ENCODE results near the gene PPAT.

Gene PPAT

DNA sequence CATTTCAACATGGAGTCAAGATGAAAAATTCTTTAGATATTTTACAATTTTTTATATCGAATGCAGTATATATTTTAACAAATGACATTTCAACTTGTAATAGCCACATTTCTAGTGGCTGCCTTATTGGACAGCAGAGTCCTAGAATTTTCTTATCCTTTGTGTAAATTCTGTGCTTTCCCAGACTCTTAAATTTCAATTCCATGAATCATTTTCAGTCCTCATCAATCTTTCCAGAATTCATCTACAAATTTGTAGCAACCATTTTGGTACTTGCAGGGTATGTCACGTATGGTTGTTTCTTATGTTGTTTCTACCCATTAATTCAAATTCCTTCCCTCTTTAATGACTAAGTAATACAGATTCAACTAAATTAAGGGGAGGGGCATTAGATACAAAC is 3.4 kb upstream of the PPAT start:
- TF ChIP-seq, protein P1, sequence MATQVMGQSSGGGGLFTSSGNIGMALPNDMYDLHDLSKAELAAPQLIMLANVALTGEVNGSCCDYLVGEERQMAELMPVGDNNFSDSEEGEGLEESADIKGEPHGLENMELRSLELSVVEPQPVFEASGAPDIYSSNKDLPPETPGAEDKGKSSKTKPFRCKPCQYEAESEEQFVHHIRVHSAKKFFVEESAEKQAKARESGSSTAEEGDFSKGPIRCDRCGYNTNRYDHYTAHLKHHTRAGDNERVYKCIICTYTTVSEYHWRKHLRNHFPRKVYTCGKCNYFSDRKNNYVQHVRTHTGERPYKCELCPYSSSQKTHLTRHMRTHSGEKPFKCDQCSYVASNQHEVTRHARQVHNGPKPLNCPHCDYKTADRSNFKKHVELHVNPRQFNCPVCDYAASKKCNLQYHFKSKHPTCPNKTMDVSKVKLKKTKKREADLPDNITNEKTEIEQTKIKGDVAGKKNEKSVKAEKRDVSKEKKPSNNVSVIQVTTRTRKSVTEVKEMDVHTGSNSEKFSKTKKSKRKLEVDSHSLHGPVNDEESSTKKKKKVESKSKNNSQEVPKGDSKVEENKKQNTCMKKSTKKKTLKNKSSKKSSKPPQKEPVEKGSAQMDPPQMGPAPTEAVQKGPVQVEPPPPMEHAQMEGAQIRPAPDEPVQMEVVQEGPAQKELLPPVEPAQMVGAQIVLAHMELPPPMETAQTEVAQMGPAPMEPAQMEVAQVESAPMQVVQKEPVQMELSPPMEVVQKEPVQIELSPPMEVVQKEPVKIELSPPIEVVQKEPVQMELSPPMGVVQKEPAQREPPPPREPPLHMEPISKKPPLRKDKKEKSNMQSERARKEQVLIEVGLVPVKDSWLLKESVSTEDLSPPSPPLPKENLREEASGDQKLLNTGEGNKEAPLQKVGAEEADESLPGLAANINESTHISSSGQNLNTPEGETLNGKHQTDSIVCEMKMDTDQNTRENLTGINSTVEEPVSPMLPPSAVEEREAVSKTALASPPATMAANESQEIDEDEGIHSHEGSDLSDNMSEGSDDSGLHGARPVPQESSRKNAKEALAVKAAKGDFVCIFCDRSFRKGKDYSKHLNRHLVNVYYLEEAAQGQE (IDR thresholded peaks at IDR 0.05; ENCODE audit: insufficient read depth in 1 of 2, low read depth in 2 of 2, low read length in 2 of 2), result no peak
- TF ChIP-seq POLR2AphosphoS5 (IDR thresholded peaks at IDR 0.05; ENCODE audit: low read depth, low read length) (no peak), SIN3A (IDR thresholded peaks at IDR 0.05; ENCODE audit: borderline replicate concordance, insufficient read depth, low read length) (no peak), TAF1 (IDR thresholded peaks at IDR 0.05; ENCODE audit: borderline replicate concordance, insufficient read depth, low read length) (no peak), FOXP2 (optimal IDR thresholded peaks at IDR 0.05; ENCODE audit: borderline replicate concordance, extremely low read depth, extremely low read length, insufficient read depth) (no peak)

DNA sequence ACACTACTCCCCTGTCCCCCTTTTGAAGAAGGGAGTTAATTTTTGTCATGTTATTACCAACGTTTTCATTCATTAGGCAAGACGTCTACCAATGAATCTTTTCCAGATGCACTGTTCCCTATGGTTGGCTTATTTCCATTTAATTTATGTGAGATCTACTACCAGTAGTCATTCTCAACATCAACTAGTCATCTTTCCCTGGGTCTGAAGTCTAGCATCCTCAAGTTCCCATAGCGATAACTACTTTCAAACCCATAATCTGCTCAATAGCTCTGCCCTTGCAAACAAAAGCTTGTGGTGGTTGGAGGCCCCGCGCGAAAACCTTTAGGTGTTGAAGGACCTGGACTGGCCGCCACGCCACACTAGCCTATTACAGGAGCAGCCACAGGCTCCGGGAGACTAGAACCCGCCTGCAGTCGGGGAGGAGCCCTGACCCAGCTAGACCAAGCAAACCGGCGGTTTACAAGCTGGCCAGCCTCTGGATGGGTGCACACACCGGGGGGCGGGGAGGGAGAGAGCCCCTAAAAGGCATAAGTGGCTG is 746 bp downstream of the PPAT start:
- TF ChIP-seq, protein P1 (IDR thresholded peaks at IDR 0.05; ENCODE audit: insufficient read depth in 1 of 2, low read depth in 2 of 2, low read length in 2 of 2), result no peak
- TF ChIP-seq SIN3A (IDR thresholded peaks at IDR 0.05; ENCODE audit: borderline replicate concordance, insufficient read depth, low read length), result 0 out of 2 replicates have a peak, but pooled peaks have one; percentile 10

DNA sequence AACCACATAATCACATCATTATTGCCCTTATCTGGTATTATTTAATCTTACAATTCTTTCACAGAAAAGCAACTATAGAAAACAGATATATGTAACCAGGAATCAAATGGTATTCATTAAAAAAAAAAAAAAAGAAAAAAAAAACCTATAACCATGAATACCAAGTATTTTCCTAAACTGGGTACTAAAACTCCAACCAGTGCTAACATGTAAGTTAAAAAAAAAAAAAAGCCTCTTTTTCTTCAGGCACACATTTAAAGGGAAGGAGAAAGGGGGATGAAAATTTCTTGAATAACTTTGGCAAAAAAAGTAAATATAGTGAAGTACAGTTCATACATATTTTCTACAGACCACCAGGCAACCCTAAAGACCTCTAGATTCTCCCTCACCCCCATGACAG is 2.1 kb downstream of the PPAT start:
- TF ChIP-seq TAF1 (IDR thresholded peaks at IDR 0.05; ENCODE audit: borderline replicate concordance, insufficient read depth, low read length), result no peak
- TF ChIP-seq, protein P1 (IDR thresholded peaks at IDR 0.05; ENCODE audit: insufficient read depth in 1 of 2, low read depth in 2 of 2, low read length in 2 of 2), result no peak
- no peak for TF ChIP-seq POLR2AphosphoS5 (IDR thresholded peaks at IDR 0.05; ENCODE audit: low read depth, low read length)
- no peak for TF ChIP-seq FOXP2 (optimal IDR thresholded peaks at IDR 0.05; ENCODE audit: borderline replicate concordance, extremely low read depth, extremely low read length, insufficient read depth)
- no peak for TF ChIP-seq SIN3A (IDR thresholded peaks at IDR 0.05; ENCODE audit: borderline replicate concordance, insufficient read depth, low read length)

DNA sequence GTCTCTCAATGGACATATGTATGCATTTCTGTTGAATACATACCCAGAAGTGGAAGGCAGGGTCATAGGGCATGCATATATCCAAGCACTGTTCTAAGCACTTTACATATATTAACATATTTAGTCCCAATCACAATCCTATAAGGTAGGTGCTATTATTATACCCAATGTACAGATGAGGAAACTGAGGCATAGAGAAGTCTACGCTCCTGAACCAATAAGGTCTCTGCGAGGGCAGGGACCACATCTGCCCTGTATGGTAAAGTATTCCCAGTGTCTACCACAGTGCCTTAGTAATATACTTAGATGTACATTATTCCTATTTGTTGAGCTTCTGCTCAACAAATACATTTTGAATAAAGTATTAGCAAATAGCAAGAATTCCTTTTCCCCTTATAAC is 5.2 kb downstream of the PPAT start:
- TF ChIP-seq FOXP2 (optimal IDR thresholded peaks at IDR 0.05; ENCODE audit: borderline replicate concordance, extremely low read depth, extremely low read length, insufficient read depth) (no peak), TAF1 (IDR thresholded peaks at IDR 0.05; ENCODE audit: borderline replicate concordance, insufficient read depth, low read length) (no peak), POLR2AphosphoS5 (IDR thresholded peaks at IDR 0.05; ENCODE audit: low read depth, low read length) (no peak), SIN3A (IDR thresholded peaks at IDR 0.05; ENCODE audit: borderline replicate concordance, insufficient read depth, low read length) (no peak)
- TF ChIP-seq, protein P1 (IDR thresholded peaks at IDR 0.05; ENCODE audit: insufficient read depth in 1 of 2, low read depth in 2 of 2, low read length in 2 of 2), result no peak

DNA sequence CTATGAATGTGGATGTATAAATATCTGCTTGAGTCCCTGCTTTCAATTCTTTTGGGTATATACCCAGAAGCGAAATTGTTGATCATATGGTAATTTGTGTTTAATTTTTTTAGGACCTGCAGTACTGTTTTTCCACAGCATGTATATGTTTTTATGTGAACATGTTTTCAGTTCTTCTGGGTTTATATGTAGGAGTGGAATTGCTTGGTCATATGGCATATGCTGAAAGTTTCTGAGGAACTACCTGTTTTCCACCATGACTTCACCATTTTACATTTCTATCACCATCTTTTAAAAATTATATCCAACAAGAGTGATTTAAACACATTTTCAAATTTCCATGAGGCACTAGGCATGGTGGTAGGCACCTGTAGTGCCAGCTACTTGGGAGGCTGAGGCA is 8.2 kb downstream of the PPAT start:
- TF ChIP-seq, protein P1 (IDR thresholded peaks at IDR 0.05; ENCODE audit: insufficient read depth in 1 of 2, low read depth in 2 of 2, low read length in 2 of 2), result no peak
- TF ChIP-seq POLR2AphosphoS5 (IDR thresholded peaks at IDR 0.05; ENCODE audit: low read depth, low read length) (no peak), SIN3A (IDR thresholded peaks at IDR 0.05; ENCODE audit: borderline replicate concordance, insufficient read depth, low read length) (no peak), TAF1 (IDR thresholded peaks at IDR 0.05; ENCODE audit: borderline replicate concordance, insufficient read depth, low read length) (no peak), FOXP2 (optimal IDR thresholded peaks at IDR 0.05; ENCODE audit: borderline replicate concordance, extremely low read depth, extremely low read length, insufficient read depth) (no peak)
